Measurements from ENCODE around the gene OR10T2. TPM values are rescaled to one million over a fixed set of nuclear protein-coding genes. Genes with fewer than 3 reads are reported as not detected.

The OR10T2 gene
- total and polyA plus RNA-seq, 10 of the 15 experiments (the other 5 are each of a cell fraction or from before 2014, with no cell fraction given) = not detected

- 30% methylated on average over 10 of the region's 10 CpGs for WGBS (ENCODE audit: insufficient coverage, insufficient replicate concordance, low lambda C conversion rate, missing lambda C conversion rate)
- Histone ChIP-seq H3K4me2 (ENCODE audit: control insufficient read depth, insufficient read depth) (no peak overlapping the region), H2AFZ (ENCODE audit: control insufficient read depth, low read depth, low read length) (no peak overlapping the region), H3K36me3 (ENCODE audit: control insufficient read depth in 2 of 2, insufficient read depth in 2 of 2, low read length in 1 of 2) (no peaks in the 10 kb centered on the region), H3K27ac (ENCODE audit: control insufficient read depth, insufficient read depth) (no peak overlapping the region), H4K20me1 (ENCODE audit: control insufficient read depth, insufficient read depth) (no peaks in the 10 kb centered on the region), H3K4me1 (ENCODE audit: control insufficient read depth, insufficient read depth, low read length) (no peaks in the 10 kb centered on the region), H3K9me3 (replicated peaks; ENCODE audit: control insufficient read depth, insufficient read depth, low read length) (no peaks in the 10 kb centered on the region), H3K4me3 (no peak overlapping the region), H3K9ac (ENCODE audit: control insufficient read depth, insufficient read depth, low read length) (no peak overlapping the region), H3K27me3 (replicated peaks in 1 of 2; ENCODE audit: control insufficient read depth in 2 of 2, insufficient read depth in 2 of 2, low read length in 1 of 2) (no peaks in the 10 kb centered on the region; a peak in 1 of 4 replicates), H3K79me2 (ENCODE audit: control insufficient read depth, insufficient read depth, low read length) (no peaks in the 10 kb centered on the region)
- RAD21 ChIA-PET (ENCODE audit: unreplicated experiment) = no interaction called here
- intact Hi-C loops (cut with micrococcal nuclease; ENCODE audit: unreplicated experiment) = no loop called here
- POLR2A ChIA-PET = no interaction called here
- TF ChIP-seq POLR2AphosphoS2 (IDR thresholded peaks at IDR 0.05; ENCODE audit: low read depth, low read length) = no peak
- no peak for TF ChIP-seq TBL1XR1 (IDR thresholded peaks at IDR 0.05; ENCODE audit: low read depth, low read length)
- no peak for TF ChIP-seq ATF7 (IDR thresholded peaks at IDR 0.05; ENCODE audit: low read depth)
- no peak for TF ChIP-seq SMARCA5 (IDR thresholded peaks at IDR 0.05)
- no peak for TF ChIP-seq GATAD2B (conservative IDR thresholded peaks at IDR 0.05; ENCODE audit: low read depth)
- TF ChIP-seq NBN (IDR thresholded peaks at IDR 0.05) = no peak
- TF ChIP-seq ZNF274 (IDR thresholded peaks at IDR 0.05; ENCODE audit: insufficient read depth, insufficient read length) = no peak
- TF ChIP-seq BHLHE40 (IDR thresholded peaks at IDR 0.05; ENCODE audit: borderline replicate concordance in 1 of 2, low read depth in 2 of 2, low read length in 1 of 2) = no peak
- CTCF ChIA-PET = interaction anchor here (0.8 kb wide), 1 partner anchor 11 kb away, joined by 3 read pairs; no protein-coding TSS in a partner anchor
- in situ Hi-C loops (cut with MboI) = no loop called here
- BruUV-seq (replicated peaks) = no TSS peak
- FAIRE-seq (no peak), DNase-seq (ENCODE audit: low read depth, low spot score) (no peak), ATAC-seq (no peak)
- SMC1A ChIA-PET (ENCODE audit: uncharacterized antibody, unreplicated experiment) = no interaction called here
These were observed 43.4 kb downstream of the OR10T2 start for GRCh38 chr1:158355773-158356285.

DNA sequence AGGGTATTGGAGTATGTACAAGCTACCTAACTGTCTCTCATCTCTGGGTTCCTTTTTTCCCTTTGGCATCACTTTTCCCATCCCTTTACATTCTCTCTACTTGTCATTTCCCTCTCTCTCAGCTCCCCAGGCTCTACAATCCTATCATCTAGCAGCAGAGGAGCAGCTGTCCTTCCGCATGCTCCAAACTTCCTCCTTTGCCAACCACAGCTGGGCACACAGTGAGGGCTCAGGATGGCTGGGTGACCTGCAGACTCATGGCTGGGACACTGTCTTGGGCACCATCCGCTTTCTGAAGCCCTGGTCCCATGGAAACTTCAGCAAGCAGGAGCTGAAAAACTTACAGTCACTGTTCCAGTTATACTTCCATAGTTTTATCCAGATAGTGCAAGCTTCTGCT lies 45.0 kb downstream of the OR10T2 start:
- WGBS (ENCODE audit: insufficient coverage, insufficient replicate concordance, low lambda C conversion rate, missing lambda C conversion rate) = 50% methylated on average over 2 of the region's 2 CpGs
- in situ Hi-C loops (cut with MboI) = no loop called here
- no peak for DNase-seq (ENCODE audit: low read depth, low spot score)
- no peak overlapping the region for H3K4me2 ChIP-seq (ENCODE audit: control insufficient read depth, insufficient read depth)
- no TSS peak for BruUV-seq (replicated peaks)
- no peak for FAIRE-seq
- H4K20me1 ChIP-seq (ENCODE audit: control insufficient read depth, insufficient read depth) = no peaks in the 10 kb centered on the region
- H3K4me1 ChIP-seq (ENCODE audit: control insufficient read depth, insufficient read depth, low read length) = no peaks in the 10 kb centered on the region
- ChIA-PET CTCF (interaction anchor here (1.2 to 1.3 kb wide), 2 partner anchors 26 to 150 kb away, joined by 3 to 4 read pairs; no protein-coding TSS in a partner anchor), RAD21 (ENCODE audit: unreplicated experiment) (interaction anchor here (0.8 to 1.5 kb wide), 3 partner anchors 25 to 150 kb away, joined by 3 to 4 read pairs (median 3); no protein-coding TSS in a partner anchor), POLR2A (no interaction called here), SMC1A (ENCODE audit: uncharacterized antibody, unreplicated experiment) (interaction anchor here (0.6 to 1.0 kb wide), 2 partner anchors 26 to 150 kb away, joined by 3 to 6 read pairs; no protein-coding TSS in a partner anchor)
- ATAC-seq = no peak
- H3K36me3 ChIP-seq (ENCODE audit: control insufficient read depth in 2 of 2, insufficient read depth in 2 of 2, low read length in 1 of 2) = no peaks in the 10 kb centered on the region
- H3K27ac ChIP-seq (ENCODE audit: control insufficient read depth, insufficient read depth) = no peak overlapping the region
- H3K27me3 ChIP-seq (replicated peaks in 1 of 2; ENCODE audit: control insufficient read depth in 2 of 2, insufficient read depth in 2 of 2, low read length in 1 of 2) = no peaks in the 10 kb centered on the region; a peak in 1 of 4 replicates
- no peak overlapping the region for H3K4me3 ChIP-seq
- no peak overlapping the region for H2AFZ ChIP-seq (ENCODE audit: control insufficient read depth, low read depth, low read length)
- H3K79me2 ChIP-seq (ENCODE audit: control insufficient read depth, insufficient read depth, low read length) = no peaks in the 10 kb centered on the region
- no peaks in the 10 kb centered on the region for H3K9me3 ChIP-seq (replicated peaks; ENCODE audit: control insufficient read depth, insufficient read depth, low read length)
- intact Hi-C loops (cut with micrococcal nuclease; ENCODE audit: unreplicated experiment) = no loop called here
- H3K9ac ChIP-seq (ENCODE audit: control insufficient read depth, insufficient read depth, low read length) = no peak overlapping the region
- TF ChIP-seq KAT2A (conservative IDR thresholded peaks at IDR 0.05; ENCODE audit: control insufficient read depth, low read depth, low read length) (no peak), SREBF1 (IDR thresholded peaks at IDR 0.05; ENCODE audit: low read length) (no peak), FOS (IDR thresholded peaks at IDR 0.05; ENCODE audit: borderline replicate concordance, extremely low read depth, insufficient read length) (no peak), ZBTB33 (IDR thresholded peaks at IDR 0.05) (no peak), BHLHE40 (IDR thresholded peaks at IDR 0.05; ENCODE audit: borderline replicate concordance in 1 of 2, low read depth in 2 of 2, low read length in 1 of 2) (no peak), MLLT1 (IDR thresholded peaks at IDR 0.05) (no peak)

Measured in GM12878 (cell line).